ENCODE results near the gene FOXL2.

GRCh38 chr3:138908846-138909245 is 38.1 kb downstream of the FOXL2 start:
- TF ChIP-seq GATA2 (IDR thresholded peaks at IDR 0.05; ENCODE audit: low read depth, low read length) (no peak), GATA3 (IDR thresholded peaks at IDR 0.05; ENCODE audit: low read depth, low read length) (no peak)
